Muscle of back (tissue), 11 donors: ENCODE data around the gene DLGAP1. TPM values are rescaled to one million over a fixed set of nuclear protein-coding genes. Genes with fewer than 3 reads are reported as not detected.
"Not testable (repeated sequence)": the region's sequence is repeated elsewhere in the genome, so short reads cannot be mapped to it uniquely, and the experiment has no call there.

ENCODE experiments used
- DNase-seq, 3 donors: peaks; one replicate each; pipeline versions ENCODE4 v3.0.0 to v3.0.0-alpha.2; 2013
- polyA plus RNA-seq, 10 donors: library from polyadenylated mRNA; unstranded; fragments of 120-200 nt; gene quantifications; one replicate each; pipeline ENCODE4 v1.2.1, GENCODE V29; 2013; ENCODE audit not compliant: insufficient read length in 10 of 10

Gene DLGAP1
- polyA plus RNA-seq, 10 donors, result 1.3 to 3.5 (median 2.1) TPM

DNA sequence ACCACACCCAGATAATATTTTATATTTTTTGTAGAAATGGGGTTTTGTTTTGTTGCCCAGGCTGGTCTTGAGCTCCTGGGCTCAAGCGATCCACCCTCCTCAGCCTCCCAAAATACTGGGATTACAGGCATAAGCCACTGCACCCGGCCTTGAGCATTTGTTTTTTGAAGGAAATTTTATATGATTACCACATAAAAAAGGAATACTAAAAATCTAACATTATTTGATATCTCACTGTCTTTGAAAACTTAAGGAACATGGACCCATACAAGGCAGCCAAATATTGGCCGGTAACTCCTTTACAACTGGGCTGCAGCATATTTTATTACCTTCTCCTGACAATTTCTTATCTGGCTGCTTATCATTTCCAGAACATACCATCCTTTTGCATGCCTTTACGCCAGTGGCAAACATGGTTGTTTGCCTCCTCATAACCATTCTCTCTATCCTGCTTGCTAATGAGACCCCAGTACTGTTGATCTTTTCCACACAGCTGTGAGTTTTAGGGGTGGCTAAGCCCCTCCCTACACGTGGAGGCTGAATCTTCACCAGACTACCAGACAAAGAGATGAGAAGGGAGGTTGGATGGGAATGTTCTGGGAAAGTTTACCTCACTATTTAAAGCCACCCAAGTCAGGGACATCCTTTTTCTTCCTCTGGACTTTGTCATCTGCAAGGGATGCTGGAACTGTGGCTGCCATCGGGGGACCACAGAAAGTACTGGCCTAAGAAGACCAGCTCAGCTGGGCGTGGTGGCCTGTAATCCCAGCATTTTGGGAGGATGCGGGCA is 847.6 kb downstream of the DLGAP1 start:
- no peak for DNase-seq

DNA sequence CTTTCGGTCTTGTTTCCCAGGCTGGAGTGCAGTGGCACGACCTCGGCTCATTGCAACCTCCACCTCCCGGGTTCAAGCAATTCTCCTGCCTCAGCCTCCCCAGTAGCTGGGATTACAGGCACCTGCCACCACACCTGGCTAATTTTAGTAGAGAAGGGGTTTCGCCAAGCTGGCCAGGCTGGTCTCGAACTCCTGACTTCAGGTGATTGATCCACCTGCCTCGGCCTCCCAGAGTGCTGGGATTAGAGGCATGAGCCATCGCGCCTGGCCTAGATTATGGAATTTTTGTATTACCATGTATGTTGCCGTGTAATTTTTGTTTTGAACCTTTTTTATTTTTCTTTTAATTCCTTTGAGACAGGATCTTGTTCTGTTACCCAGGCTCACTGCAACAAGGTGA is 848.2 kb downstream of the DLGAP1 start:
- not testable (repeated sequence) for DNase-seq

DNA sequence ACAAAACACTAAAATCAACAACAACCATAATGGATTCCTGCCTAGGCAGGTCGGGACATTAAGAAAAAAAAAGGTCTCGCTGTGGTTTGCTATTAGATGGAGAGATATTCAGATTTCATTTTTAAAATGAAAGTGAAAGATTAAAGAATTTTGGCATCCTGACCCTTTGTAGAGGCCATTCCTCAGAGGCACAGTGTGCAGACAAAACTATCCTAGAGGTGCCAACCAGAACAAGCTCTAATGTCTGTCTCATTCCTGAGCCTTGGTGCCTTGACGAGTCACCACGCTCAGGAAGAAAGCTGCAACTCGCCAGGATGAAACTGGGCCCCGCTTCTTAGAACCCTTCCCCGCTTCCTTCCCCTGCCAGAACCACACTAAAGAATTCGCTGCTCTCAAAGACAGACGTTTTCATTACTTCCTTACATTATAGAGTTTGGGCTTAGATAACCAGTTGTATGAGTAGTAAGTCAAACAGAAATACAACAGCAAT is 849.1 kb downstream of the DLGAP1 start:
- DNase-seq, result peak; percentile 56 to 84 (median 58)

DNA sequence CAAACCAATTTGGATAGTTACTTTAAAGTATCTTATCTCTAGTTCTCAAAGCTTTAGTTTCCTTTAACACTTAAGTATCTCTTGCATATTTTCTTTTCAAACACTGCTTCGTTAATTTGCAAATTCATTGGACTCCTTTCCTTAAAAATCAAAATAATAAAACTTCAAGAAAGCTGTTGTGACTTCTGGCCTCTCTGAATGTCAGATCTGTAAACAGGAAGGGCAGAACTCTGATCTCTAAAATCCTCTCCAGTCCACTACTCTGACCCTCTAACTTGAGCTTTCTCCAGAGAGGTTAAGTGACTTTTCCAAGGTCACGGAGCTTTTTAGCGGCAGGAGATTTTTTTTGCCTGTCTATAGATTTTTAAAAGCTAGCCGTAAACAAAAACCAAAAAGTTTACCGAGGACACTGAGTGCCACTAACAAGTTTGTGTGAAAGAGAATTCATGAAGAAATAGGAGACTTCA is 849.6 kb downstream of the DLGAP1 start:
- DNase-seq, result no peak

DNA sequence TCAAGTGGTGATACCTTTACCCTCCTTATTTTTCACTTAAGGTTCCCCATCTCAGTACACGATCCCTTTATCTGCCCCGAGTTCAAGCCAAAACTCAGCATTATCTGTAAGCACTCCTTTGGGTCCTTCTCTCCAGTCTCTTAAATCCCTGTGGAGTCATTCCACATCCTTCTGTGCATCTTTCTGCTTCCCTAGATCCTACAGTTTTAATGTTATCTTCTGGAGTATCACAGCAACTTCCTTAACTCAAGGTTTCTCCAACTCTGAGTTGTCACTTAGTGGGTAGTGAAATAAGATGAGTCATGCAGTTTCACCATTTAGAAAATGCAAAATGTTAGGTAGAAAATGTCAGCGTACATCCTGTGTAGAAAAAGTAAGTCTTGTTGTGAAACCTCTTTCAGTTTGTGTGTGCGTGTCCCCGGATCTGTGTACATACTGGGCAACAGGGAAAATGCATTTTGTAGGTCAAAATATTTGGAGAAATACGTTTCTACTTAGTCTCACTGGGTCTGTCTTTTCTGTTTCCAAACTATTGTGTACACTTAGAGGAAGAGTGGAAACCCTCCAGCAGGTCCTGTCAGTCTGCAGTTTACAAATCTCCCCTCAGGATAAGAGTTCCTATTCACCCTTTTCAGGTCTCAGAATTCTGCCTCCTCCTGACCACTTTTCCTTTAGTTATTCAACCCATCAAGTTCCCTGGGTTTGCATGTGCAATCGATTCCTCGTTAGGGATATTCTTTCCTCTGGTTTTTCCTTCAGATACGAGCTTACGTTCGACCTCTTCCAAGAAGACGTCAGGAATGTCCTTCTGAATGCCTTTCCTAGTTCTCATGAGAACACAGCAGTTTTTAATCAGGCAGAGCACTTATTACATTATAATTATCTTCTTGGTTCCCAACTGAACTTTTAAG is 850.4 kb downstream of the DLGAP1 start:
- DNase-seq, result peak; percentile 77 to 93 (median 89)

DNA sequence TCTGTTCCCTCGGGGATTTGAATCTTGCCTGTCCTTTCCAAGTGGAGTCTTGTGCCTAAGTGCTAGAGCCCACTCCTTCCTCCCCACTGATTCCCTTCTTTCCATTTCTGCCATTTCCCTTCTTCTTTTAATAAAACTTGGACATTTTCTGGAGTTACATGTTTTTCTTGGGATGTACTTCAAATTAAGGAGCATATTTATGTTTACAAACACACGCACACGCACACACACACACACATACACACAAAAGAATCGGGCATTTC is 850.9 kb downstream of the DLGAP1 start:
- no peak for DNase-seq

DNA sequence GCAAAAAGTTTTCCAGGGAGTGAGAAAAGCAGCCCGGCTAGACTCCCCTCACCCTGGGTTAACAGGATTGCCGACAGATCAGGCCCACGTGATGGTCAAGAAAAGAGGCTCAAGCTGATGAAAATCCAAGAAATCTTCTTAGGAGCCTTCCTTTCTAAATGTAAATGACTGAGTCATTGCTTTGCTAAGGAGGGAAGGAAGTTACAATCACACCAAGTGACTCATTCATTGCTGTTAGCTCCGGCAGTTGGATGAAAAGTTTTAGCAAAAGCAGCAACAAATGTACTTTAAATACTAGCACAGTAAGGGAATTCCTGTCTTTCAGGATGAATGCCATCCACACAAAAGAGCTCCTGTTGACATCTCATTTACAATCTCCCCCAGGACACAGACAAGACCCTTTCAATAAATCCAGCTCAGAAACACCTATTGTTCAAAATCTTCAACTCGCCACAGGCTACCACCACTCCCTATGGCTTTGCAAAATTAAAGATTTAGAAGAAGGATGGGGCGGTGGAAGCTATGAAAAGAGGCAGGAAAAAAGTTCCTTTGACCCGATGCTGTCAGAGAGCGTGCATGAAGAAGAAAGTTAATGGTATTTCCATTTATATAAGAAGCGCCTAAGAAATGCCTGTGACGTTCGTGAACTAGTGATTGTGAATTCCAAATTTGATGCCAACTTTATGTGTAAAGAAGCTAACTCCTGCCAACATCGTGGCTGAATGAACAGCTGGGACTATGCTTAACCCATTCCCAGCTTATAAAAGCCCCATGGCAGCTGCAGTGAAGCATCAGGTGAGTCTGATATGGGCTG is 851.5 kb downstream of the DLGAP1 start:
- DNase-seq, result peak; percentile 71 to 95 (median 89)

DNA sequence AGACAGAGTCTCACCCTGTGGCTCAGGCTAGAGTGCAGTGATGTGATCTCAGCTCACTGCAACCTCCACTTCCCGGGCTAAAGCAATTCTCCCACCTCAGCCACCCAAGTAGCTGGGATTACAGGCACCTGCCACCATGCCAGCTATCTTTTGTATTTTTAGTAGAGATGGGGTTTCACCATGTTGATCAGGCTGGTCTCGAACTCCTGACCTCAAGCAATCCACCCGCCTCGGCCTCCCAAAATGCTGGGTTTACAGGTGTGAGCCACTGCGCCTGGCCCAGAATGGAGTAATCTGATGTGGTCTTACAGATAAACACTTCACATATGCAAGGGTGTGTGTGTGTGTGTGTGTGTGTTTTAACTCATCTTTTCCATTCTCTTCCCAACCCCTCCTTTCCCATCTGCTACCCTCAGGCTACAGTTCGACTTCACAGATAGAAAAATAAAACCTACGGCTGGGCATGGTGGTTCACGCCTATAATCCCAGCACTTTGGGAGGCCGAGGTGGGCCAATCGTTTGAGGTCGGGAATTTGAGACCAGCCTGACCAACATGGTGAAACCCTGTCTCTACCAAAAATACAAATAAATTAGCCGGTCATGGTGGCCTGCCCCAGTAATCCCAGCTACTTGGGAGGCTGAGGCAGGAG is 853.9 kb downstream of the DLGAP1 start:
- not testable (repeated sequence) for DNase-seq

DNA sequence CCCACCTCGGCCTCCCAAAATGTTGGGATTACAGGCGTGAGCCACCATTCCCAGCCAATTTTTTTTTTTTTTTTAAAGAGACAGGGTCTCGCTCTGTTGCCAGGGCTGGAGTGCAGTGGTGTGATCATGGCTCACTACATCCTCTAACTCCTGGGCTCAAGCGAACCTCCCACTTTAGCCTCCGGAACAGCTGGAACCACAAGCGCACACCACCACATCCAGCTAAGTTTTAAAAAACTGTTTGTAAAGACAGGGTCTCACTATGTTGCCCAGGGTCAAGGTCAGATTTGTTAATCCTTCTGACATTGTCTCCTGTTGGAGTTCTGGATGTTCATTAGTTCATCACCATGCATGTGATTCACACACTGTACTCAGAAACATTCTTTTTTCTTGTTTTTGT is 855.2 kb downstream of the DLGAP1 start:
- no peak for DNase-seq

DNA sequence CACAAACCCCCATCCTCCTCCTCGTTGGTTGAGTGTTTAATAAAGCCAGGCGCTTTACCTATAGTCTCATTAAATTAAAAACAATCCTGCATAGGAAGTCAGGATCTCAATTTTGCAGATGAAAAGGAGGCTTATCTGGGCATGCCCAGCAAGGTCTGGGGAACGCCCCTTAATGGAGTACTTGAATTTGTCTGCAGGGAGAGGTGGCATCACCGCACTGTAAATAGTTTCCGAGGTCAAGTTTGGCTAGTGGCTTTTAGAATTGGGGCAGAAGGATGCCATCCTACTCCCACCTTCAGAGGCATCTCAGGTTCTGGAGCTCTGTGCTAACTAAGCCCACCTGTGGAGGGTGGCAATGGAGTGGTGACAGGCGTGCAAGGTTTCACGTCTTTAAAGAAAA is 855.9 kb downstream of the DLGAP1 start:
- DNase-seq, result no peak

DNA sequence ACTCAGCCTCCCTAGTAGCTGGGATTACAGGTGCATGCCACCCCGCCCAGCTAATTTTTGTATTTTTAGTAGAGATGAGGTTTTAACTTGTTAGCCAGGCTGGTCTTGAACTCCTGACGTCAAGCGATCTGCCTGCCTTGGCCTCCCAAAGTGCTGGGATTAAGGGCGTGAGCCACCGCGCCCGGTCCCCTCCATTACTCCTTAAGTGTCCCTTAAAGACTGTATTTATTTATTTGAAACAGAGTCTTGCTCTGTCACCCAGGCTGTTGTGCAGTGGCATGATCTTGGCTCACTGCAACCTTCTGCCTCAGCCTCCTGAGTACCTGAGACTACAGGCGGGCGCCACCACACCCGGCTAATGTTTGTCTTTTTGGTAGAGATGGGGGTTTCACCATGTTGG is 856.5 kb downstream of the DLGAP1 start:
- DNase-seq, result no peak

DNA sequence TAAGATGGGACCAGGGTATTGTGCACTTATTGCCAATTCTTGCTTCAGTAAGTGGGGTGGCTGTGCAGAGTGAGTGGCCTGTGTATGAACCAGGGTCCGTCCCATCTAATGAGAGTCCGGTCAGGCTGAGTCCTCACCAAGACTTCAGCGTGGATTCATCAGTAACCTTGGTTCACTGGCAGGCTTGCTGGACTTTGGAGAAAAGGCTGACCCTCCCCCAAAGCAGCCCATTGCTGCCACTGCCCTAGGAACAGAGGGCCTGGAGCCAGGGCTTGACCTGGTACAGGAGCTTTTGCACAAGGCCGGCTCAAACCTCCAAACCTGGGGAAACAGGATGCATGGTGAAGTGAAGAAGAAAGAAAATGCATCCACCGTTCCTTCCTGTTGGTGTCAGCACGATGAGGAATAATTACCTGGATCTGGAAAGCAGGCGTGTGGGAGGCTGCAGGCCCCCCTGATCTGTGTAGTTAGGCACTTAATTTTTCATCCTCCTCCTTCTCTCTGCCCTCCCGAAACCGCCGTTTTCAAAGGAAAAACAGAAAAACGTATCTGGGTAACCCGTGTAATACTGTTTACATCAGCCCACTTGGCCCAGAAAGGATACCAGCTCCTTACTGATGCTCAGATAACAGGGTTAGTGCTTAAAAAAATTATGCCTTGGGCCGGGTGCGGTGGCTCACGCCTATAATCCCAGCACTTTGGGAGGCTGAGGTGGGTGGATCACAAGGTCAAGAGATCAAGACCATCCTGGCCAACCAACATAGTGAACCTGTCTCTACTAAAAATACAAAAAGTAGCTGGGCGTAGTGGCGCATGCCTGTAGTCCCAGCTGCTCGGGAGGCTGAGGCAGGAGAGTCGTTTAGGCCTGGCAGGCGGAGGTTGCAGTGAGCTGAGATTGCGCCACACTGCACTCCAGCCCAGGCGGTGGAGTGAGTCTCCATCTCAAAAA is 857.4 kb downstream of the DLGAP1 start:
- peak in 1 of 3 donors; percentile 49 for DNase-seq

DNA sequence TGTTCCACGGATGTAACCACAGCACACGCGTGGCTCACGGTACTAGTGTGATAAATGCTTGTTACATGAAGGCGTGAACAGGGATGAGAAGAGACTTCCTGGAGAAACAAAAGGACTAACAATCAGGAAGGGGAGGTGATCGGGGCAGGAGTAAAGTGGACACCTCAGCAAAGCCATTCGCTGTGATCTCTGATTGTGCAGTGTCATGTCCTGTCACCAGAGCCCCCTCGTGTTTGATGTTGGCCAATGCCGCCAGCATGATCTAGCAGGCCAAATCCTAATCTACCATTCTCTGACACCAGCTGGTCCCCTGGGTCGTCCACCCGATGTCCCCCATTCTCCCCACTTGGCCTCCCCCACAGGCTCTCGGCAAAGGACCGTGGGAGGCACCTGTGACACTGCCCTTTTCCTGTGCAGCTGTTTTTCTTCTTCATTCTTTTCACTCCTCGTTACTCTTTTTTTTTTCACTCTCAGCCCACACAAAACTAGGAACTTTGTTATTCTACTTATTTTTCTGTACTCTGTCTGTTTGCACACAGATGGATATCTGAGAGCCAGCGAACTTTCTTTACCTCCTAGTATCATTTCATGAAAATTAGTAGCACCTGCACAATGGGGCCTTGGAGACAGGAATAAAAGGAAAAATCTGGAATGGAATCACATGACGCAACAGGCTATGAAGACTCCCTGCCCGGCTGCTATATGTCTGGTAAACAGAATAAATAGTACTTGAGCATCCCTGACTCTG is 858.3 kb downstream of the DLGAP1 start:
- DNase-seq, result peak; percentile 35 to 77 (median 54)

DNA sequence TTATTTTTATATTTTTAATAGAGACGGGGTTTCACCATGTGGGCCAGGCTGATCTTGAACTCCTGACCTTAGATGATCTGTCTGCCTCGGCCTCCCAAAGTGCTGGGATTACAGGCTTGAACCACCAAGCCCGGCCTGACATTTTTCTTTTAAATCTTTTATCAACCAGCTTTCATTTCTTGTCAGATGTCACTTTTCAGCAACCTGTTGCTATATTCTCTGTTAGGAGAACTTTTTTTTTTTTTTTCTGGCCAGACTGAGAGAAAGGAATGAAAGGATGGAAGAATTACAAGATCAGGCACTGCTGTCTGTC is 858.8 kb downstream of the DLGAP1 start:
- DNase-seq, result no peak

DNA sequence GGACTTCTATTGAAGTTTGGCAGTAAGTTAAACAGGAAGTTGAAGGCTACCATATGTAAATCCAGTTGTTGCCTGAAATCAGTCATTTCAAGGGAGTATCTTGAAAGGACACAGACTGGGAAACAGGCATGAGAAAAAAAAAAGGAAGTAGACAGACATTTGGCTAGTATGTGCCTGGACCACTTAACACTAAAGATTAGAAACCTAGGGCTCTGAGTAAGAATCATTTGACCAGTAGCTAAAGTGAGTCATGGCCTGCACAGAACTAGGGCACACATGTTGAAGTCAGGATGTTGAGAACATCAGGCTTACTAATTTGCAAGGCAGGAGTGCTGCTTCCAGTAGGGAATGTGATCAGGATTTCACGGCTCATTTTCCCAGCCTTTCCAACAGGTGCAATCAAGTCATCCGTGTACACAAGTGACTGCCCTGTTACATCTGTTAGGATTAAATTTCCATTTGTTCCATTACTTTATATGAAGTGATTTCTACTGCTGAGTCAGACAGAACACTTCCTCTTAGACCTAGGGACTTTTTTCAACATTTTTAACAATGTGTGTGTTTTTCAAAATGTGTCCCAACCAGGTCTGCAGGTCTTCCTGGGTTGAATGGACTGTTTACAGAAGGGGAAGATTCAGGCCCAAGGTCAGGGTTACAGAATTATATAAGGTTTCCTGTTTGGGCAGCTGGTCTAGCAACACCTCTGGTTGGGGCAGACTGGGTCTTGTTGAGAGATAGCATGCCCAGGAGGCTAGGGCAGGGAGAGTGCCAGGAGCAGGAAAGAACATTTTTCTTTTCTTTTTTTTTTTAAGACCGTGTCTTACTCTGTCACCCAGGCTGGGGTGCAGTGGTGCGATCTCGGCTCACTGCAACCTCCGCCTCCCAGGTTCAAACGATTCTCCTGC is 859.5 kb downstream of the DLGAP1 start:
- peak; percentile 68 to 86 (median 86) for DNase-seq

DNA sequence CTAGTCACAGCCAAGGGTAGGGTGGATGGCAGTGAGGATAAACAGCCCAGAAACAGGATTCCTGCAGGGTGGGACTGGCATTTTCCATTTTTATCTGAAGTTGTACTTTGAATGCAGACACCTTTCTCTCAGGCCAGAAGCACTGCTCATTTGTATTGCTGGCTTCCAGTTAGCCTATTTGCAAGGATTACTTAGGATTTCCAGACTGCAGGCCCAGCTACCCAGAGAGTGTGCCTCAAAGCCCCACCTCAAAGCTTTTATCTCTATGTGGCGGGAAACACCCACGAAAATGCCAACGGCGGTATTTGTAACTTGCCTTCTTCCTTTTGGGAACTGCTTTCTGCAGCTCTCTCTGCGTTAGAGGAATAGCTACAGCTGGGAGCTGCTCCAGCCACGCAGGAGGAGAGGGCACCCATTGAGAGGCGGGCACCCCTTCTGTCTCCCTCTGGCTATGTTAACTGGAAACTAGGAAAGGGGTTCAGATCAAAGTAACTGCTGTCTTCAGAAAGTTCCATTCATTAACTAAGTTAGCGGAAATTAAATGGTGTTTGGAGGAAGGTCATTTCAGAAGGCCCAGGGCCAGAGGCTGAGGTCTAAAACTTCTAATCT is 860.2 kb downstream of the DLGAP1 start:
- DNase-seq, result no peak

DNA sequence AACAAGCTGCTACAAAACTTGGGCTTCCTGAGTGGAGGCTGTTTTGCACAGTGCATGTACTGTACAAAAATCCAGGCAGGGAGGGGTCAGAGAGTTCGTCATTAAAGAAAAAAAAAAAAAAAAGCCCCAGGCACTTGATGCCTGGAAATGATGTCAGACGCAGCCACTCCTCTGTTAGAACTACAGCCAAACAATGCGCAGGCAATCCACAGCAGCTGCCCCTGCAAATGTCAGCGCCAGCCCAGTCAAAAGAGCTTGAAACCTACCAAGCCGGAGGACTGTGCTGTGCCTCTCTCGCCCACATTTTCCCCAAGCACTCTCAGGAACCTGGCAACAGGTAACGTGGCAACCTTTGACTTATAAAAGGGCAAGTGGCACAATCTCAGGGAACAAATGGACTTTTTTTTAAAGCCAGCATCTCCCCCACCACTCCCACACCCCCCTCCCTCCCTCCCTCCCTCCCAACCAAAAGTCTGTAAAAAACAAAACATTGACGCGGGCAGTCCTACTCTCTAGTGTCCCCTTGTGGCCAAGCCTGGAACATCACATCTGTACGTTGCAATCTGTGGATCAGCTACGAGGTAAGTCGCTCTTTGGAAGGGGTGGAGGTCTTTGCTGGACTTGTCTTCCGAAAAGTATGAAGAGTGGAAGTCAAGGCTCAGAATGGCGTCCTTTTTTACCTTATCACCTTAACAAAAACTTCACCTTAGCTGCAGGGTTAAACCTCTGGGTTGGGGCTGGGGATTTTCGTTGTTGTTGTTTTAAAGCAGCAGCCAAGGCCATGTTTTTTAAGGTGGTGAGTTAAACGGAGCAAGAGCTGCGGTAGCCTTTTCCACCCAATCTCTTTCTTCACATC is 861.0 kb downstream of the DLGAP1 start:
- DNase-seq, result peak; percentile 97 to 98 (median 97)
